NCI-H1105 (cell line): ENCODE measurements around the gene EIF3B.
"Not testable (repeated sequence)": the region's sequence is repeated elsewhere in the genome, so short reads cannot be mapped to it uniquely, and the experiment has no call there.

Source experiments
- DNase-seq: peaks from one replicate; lab custom pipeline; 2025; lab: John Stamatoyannopoulos, UW

EIF3B gene

DNA sequence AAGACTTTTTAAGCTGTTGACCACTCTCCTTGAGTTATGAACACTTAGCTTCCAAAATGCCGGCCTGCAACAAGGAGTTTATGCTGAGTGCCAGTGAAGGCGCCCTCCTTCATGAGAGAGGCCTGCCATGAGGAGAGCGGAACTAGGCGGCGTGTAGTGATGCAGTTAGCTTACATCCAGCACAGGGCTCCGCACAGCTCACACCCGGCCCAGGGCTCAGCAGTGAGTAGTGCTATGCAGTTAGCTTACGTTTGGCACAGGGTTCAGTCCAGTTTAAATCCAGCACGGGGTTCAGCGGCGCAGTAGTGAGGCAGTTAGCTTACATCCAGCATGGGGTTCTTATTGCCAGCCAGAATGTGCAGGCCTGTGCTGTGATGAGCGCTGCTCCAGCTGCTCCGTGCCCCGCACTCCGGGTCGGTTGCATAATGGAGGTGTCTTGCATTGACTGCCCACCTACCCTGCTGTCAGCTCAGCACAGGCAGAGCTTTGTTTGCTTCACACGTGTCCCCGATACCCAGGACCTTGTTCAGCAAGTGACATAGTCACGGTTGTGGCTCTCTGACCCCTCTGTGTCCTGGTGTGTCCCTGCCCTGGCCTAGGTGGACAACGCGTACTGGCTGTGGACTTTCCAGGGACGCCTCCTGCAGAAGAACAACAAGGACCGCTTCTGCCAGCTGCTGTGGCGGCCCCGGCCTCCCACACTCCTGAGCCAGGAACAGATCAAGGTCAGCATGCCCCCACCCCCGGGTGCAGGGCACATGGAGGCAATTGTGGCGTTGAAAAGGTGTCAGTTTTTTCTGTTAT lies 21.9 kb downstream of the EIF3B start:
- DNase-seq, result no peak

DNA sequence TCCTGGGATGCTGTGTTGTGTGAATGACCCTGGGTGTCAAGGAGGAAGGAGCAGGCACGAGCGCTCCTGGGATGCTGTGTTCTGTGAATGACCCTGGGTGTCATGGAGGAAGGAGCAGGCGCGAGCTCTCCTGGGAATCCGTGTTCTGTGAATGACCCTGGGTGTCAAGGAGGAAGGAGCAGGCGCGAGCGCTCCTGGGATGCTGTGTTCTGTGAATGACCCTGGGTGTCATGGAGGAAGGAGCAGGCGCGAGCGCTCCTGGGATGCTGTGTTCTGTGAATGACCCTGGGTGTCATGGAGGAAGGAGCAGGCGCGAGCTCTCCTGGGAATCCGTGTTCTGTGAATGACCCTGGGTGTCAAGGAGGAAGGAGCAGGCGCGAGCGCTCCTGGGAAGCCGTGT lies 22.9 kb downstream of the EIF3B start:
- not testable (repeated sequence) for DNase-seq

DNA sequence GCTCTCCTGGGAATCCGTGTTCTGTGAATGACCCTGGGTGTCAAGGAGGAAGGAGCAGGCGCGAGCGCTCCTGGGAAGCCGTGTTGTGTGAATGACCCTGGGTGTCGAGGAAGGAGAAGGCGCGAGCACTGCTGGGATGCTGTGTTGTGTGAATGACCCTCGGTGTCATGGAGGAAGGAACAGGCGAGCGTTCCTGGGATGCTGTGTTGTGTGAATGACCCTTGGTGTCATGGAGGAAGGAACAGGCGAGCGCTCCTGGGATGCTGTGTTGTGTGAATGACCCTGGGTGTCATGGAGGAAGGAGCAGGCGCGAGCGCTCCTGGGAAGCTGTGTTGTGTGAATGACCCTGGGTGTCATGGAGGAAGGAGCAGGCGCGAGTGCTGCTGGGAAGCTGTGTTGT lies 23.5 kb downstream of the EIF3B start:
- not testable (repeated sequence) for DNase-seq

DNA sequence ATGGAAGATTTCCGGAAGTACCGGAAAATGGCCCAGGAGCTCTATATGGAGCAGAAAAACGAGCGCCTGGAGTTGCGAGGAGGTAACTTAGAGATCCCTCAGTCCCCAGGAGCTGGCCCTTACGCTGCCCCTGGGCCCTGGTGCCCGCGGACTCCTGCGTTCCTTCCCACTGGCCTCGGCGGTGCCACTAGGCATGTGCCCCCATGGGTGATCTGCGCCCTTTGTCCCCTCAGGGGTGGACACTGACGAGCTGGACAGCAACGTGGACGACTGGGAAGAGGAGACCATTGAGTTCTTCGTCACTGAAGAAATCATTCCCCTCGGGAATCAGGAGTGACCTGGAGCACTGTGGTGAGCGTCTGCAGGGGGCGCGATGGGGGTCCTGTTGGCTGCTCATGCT lies 24.5 kb downstream of the EIF3B start:
- no peak for DNase-seq

GRCh38 chr7:2379821-2380450 lies 25.3 kb downstream of the EIF3B start:
- DNase-seq, result no peak

- DNase-seq, result no peak
Observed at GRCh38 chr7:2380461-2380860, 25.8 kb downstream of the EIF3B start.

GRCh38 chr7:2381227-2381626 lies 26.6 kb downstream of the EIF3B start:
- DNase-seq, result no peak

DNA sequence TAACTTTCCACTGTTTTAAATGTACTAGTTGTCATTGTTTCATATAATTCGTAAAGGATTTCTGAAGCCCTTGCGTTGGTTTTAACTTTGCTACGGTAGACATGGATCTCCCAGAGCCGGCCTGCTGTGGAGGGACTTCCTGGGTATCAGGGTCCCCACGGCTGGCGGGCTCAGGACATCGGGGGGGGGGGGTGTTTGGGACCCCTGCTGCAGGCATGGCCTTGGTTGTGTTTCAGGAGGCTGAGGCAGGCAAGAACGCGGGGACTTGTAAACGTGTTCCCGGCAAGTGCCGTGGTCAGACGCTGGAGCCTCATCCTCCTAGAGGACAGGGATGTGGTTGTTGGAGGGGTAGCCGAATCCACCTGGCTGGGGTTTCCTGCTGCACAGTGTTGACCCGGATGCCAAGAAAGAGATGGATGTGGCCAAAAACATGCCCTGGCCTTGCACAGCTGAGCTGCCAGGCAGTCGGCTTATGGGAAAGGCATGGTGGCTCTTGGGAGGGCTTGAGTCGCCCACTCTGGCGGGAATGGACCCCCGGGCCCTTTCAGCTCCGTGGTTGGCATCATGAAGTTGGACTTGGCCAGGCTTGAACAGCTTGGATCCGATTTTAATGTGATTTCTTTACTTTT lies 27.4 kb downstream of the EIF3B start:
- no peak for DNase-seq

DNA sequence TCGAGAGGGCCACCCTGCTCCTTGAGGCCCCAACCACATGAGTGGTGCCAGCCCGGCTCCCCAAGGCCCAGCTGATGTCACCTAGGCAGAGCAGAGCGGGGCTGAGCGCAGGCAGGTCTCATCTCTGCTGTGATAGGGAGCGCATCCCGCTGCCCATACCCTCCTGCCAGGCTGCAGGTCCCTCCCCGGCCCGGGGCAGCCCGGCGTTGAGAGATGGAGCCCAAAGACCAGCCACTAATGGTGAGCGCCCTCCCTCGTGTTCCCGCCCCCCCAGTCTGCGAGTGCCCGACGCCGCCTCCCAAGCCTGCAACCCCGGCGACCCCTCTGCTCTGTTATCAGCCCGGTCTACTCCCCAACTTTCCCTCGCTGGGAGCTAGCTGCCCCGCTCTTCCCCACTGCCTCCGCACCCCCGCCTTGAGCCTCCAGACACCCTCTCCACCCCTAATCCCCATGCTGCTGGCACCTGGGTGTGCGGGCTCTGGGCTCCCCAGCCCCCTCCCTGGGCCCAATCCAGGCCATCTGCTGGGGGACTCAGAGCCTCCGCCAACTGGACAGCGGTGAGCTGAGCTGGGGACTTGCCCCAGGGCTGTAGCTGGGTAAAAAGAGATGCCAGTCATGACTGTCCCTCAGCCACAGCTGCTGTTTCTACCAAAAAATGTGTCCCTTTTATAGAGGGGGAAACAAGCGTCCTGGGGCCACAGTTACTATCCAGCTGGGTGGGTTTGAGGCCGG lies 29.1 kb downstream of the EIF3B start:
- DNase-seq, result no peak

GRCh38 chr7:2384354-2385243 lies 30.0 kb downstream of the EIF3B start:
- DNase-seq, result no peak

DNA sequence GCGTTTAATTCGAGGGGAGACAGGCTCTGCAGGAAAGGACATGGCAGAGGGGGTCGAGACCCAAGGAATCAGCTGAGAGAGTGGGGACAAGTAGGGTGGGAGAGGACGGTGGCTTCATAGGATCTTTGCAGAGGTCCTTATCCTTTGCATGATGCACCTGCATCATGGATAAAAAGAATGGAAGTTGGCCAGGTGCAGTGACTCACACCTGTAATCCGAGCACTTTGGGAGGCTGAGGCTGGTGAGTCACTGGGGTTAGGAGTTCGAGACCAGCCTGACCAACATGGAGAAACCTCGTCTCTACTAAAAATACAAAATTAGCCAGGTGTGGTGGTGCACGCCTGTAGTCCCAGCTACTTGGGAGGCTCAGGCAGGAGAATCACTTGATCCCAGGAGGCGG lies 31.5 kb downstream of the EIF3B start:
- not testable (repeated sequence) for DNase-seq

DNA sequence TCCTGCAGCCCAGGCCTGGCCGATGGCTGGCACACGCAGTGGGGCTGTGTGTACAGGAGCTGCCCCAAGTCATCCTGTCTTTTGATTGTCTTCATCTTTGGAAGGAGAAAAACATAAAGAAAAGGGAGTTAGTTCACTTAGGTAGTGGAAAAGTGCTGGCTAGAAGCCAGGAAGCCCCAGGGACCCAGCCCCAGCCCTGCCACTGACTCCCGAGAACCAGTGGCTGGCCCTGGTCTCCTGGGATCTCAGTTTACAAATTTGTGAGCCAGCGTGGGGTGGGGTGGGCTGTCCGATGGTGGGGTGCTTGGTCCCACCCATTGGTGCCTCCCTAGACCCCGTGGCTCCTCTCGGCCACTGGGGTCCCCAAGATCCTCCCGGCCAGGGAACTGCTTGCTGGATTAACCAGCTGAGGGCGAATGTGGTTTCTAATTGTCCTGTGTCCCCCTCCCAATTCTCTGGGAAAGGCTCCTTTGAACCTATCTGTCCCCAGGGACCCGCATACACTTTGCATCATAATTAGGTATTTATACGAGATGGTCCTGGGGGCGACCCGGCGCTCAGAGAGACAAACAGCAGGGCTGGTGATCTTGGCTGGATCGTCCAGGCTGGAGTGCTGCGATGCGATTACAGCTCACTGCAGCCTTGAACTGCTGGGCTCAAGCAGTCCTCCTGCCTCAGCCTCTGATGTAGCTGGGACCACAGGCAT lies 32.5 kb downstream of the EIF3B start:
- DNase-seq, result no peak

- DNase-seq, result no peak
Observed at GRCh38 chr7:2387897-2388636, 33.4 kb downstream of the EIF3B start.

DNA sequence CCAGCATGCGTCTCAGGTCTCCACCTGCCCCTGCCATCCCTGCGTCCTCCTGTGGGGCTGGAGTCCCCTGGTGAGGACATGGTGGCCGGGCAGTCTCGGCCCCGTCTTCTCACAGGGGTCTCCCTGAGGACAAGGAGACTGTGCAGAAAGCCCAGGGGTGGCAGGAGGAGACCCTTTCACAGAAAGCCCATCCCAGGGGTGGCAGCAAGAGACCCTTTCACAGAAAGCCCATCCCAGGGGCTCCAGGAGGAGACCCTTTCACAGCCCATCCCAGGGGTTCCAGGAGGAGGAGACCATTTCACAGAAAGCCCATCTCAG lies 34.0 kb downstream of the EIF3B start:
- no peak for DNase-seq

GRCh38 chr7:2390020-2390816 lies 35.6 kb downstream of the EIF3B start:
- DNase-seq, result not testable (repeated sequence)

DNA sequence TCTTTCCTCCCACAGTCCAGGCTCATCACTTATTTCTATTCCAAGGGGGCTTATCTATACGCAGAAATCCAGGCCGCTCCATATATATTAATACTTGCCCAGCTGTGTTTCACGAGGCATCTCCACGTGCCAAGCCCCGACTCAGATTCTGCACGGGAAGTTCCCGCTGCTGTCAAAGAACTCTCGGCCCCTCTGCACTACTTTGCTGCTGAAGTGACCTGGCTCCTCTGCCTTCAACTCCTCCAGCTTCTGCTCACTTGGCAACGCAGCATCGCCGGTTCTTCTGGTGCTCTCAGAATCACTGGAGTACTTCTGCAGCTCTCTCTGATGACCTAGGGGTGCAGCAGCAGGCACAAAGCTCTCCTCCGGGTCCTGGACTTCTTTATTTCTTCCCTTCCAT lies 39.1 kb downstream of the EIF3B start:
- no peak for DNase-seq

- DNase-seq, result no peak
Observed at GRCh38 chr7:2394566-2395082, 40.0 kb downstream of the EIF3B start.

DNA sequence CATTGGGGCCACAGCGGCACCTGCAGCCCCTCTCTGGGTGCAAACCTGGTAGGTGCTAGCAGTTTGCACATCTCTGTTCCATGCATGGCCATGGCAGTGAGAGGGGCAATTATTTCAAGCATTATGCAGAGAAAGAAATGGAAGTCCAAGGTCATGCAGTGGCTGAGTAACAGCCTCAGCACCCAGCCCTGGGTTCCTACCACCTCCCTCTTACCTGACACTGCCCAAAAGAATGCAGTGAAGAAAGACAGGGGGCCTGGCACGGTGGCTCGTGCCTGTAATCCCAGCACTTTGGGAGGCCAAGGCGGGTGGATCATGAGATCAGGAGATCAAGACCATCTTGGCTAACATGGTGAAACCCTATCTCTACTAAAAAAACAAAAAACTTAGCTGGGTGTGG lies 43.9 kb downstream of the EIF3B start:
- DNase-seq, result no peak
